HG02571 (cell line): ENCODE data around the gene CYREN.
"Not testable (repeated sequence)": the region's sequence is repeated elsewhere in the genome, so short reads cannot be mapped to it uniquely, and the experiment has no call there.

ENCODE experiments used
- ATAC-seq: cut with Tn5 transposase; IDR thresholded peaks from one replicate; pipeline ENCODE4 v1.9.1; 2021; ENCODE audit warnings: mild to moderate bottlenecking, moderate library complexity; ENCODE audit not compliant: unreplicated experiment

The CYREN gene

GRCh38 chr7:135170274-135170997 lies at the start of gene CYREN:
Gene CYREN (minus strand): TSS chr7:135170707. CDS start chr7:135168922, 1,785 bp downstream.
- ATAC-seq: peak; percentile 55

GRCh38 chr7:135217645-135218509 lies 47.4 kb upstream of the CYREN start:
- no peak for ATAC-seq

GRCh38 chr7:135215698-135216097 lies 45.2 kb upstream of the CYREN start:
- ATAC-seq: no peak

- ATAC-seq: no peak
Measured at GRCh38 chr7:135215180-135215579, 44.7 kb upstream of the CYREN start.

GRCh38 chr7:135213831-135214230 lies 43.3 kb upstream of the CYREN start:
- no peak for ATAC-seq

- ATAC-seq: not testable (repeated sequence)
Measured at GRCh38 chr7:135211946-135212685, 41.6 kb upstream of the CYREN start.

- peak; percentile 85 for ATAC-seq
Measured at GRCh38 chr7:135211179-135211945, 40.9 kb upstream of the CYREN start, which contains the start of gene WDR91. Gene WDR91 (minus strand): TSS chr7:135211526. CDS start chr7:135211502, 24 bp downstream.

GRCh38 chr7:135210888-135211178 lies 40.3 kb upstream of the CYREN start:
- ATAC-seq: peak; percentile 4

- no peak for ATAC-seq
Measured at GRCh38 chr7:135209225-135209834, 38.8 kb upstream of the CYREN start.

- no peak for ATAC-seq
Measured at GRCh38 chr7:135208102-135208793, 37.7 kb upstream of the CYREN start.

GRCh38 chr7:135207406-135208101 lies 37.0 kb upstream of the CYREN start:
- no peak for ATAC-seq

- ATAC-seq: no peak
Measured at GRCh38 chr7:135206941-135207391, 36.5 kb upstream of the CYREN start.

GRCh38 chr7:135205850-135206249 lies 35.3 kb upstream of the CYREN start:
- no peak for ATAC-seq

- ATAC-seq: no peak
Measured at GRCh38 chr7:135204876-135205275, 34.4 kb upstream of the CYREN start.

GRCh38 chr7:135204341-135204749 lies 33.8 kb upstream of the CYREN start:
- ATAC-seq: no peak

GRCh38 chr7:135201350-135201749 lies 30.8 kb upstream of the CYREN start:
- no peak for ATAC-seq

- no peak for ATAC-seq
Measured at GRCh38 chr7:135200821-135201331, 30.4 kb upstream of the CYREN start.

- no peak for ATAC-seq
Measured at GRCh38 chr7:135199439-135199838, 28.9 kb upstream of the CYREN start.
